NCI-H82 treated with DMSO at 0.1 percent for 48 hours (cell line): ENCODE results near the gene MOBP.

Experiments used
- DNase-seq: peaks from one replicate; lab custom pipeline; 2025; ENCODE audit not compliant: unreplicated experiment; lab: John Stamatoyannopoulos, UW

MOBP gene

DNA sequence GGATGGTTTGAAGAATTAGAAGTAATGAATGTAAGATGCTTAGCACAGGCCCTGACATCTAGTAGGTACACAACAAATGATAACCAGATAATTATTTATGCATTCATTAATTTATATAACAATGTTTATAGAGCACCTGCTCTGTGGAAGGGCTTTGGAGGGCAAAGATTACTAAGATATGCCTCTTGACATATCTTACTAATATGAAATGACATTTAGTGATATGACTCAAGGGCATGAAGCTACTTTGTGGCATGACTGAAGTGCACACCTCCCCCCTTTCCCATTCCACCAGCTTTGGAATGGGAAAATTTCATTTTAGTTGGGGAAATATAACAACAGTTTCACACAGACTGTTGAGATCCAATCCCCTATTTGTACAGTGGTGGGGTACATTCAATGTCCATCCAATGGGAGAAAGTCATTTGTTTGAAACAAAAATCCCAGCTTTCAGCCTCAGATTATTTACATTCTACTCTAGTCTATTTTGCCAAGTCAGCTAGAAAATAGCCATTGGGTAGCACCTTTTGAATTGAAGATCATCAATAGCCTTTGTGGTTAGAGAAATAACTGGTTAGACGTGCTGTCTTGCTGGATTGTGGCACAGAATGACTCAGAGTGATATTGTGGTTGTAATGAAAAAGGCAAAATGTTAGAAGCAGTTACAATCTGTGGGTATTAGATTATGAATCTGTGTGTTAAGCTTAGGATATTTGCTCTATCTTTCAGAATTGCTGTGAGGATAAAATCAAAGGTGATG, 72.9 kb downstream of the MOBP start:
- no peak for DNase-seq

DNA sequence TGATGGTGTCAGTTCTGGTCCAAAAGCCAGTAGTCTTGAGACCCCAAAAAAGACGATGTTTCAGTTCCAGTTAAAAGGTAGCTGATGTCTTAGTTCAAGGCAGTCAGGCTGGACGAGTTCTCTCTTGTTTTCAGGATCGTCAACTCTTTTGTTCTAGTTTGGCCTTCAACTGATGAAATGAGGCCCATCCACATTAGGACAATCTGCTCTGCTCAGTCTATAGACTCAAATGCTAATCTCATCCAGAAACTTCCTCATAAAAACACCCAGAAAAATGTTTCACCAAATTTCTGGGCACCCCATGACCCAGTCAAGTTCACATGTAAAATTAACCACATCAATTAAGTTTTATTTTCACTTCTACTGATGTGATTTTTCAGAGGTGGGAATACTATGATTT, 74.0 kb downstream of the MOBP start:
- DNase-seq: no peak

DNA sequence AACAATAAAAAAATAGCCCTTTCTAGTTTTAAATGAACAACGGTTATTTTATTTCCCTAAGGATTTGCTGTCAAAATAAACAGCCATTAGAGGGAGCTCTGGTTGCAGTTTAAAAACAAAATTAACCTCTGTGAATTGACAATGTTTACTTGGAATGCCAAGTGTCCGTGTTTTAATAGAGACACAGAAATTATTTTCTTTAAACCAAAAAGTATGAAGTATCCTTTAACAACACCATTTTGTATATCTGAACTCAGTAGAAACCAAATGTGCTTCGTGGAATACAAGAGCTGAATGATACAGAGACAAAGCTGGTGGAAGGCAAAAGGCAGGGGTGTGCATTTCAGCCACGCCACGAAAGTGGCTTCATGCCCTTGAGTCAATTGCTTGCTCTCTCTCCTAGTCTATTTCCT, 74.4 kb downstream of the MOBP start:
- peak; percentile 9 for DNase-seq

DNA sequence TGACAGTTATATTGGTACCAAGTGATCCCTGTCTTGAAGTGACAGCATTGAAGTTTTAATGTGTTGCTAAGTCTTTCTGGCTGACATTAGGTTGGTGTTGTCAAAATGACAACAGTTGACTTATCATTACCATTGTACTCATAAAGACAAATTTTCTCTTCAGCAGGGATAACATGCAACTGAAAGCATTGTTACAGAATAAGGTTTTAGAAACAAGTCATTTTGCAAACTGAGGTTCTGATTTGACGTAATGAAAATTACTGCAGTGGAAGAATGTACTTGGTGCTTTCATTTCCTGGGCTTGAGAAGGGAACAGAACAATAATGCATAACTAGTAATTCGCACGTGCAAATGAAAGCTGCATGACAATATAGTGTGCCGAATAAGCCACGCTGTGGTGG, 75.1 kb downstream of the MOBP start:
- DNase-seq: no peak

DNA sequence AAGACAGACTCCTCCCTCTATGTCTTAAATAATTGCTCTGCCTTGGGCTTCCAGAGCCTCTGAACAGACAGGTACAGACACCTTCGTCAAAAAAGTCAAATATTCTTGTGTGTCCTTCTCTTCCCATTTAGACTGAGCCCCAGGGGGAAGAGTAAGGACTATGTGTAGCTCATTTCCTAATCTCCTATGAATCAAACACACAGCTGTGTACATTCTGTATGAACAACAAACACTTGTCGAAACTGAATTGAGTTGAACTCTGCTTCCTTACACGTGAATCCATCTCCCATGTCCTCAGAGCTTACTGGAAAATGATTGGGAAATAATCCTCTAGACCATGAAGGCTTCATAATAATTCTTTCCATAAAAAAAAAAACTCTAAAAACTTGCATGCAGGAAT, 80.8 kb downstream of the MOBP start:
- no peak for DNase-seq

DNA sequence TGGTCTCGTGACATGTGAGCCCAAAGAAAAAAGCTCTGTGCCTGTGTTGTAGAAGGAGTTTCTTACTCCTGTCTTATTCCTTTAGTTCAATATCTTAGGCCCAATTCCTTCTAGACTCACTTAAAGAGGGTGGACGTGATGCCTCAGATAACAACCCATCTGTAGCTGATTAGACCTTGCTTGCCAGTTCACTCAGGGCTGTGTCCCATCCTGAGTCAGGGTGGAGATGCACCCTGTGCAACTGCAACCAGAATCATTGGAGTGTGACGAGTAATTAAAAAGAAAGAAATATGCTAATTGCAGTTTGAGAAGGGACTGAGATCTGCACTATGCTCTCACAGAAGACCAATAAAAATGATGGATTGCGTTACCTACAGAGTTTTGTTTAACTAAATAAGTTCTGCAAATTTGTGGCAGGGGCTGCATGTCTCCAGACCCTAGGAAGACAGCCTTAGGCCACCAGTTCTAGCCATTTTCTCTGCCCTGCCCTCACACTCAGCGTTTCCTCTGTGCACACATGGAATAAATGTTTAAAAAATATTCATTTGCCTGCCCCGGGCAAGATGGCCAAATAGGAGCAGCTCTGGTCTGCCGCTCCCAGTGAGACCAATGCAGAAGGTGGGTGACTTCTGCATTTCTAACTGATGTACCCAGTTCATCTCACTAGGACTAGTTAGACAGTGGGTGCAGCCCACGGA, 83.0 kb downstream of the MOBP start:
- DNase-seq: no peak
